Diencephalon (tissue), 1 donor: ENCODE data around the gene OR6K6. TPM values are rescaled to one million over a fixed set of nuclear protein-coding genes. Genes with fewer than 3 reads are reported as not detected.

Experiments
- small RNA-seq: library from RNA; depleted of rRNA; stranded (forward); fragments of <200 nt; gene quantifications from one replicate; pipeline ENCODE3, GENCODE V24; 2014
- total RNA-seq: library from RNA; depleted of rRNA; stranded (reverse); fragments of >200 nt; gene quantifications from one replicate; pipeline ENCODE4 v1.2.3, GENCODE V29; 2014

Gene OR6K6
- not detected for total RNA-seq

DNA sequence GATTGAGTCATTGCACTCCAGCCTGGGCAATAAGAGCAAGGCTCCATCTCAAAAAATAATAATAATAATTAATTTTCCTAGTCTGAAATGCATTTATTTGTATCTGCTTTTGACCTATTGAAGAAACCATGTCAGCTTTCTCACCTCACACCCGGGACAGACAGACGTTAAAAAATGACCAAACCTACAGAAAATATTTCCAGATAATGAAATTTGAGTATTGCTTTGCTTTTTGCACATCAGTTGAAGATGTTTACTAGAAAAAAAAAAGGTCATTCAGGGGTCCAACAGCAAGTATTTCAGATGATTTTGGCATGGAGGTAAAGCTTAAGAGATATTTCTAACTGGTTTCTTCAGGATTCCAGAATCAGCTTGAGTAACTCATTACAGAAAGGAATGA, at the start of gene OR6K6:
Gene OR6K6, plus strand, starts transcription at position 301 of the 400 bp plus-strand sequence. CDS start 168 bp downstream, outside the sequence.

DNA sequence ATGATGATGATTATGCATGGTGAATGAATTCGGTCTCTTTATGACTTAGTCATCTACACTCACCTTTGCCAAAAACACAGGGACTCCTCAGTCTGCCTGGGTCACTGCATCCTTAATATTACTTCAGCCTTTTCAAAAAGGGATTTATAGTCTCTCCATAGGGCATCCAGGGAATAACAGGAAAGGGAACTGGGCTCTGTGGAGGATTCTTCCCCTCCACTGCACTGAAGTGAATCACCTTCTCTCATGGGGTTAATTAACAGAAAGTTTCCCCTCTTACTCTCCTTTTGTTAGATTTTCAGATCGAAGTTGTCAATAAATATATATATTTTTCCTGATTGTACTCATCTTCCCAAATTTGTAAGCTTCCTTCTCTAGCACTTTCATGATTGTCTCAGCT, 33.9 kb upstream of the OR6K6 start, which contains the start of gene OR6K3:
Gene OR6K3, minus strand, starts transcription at position 101 of the 400 bp plus-strand sequence. CDS start 2,605 bp downstream, outside the sequence.

GRCh38 chr1:158771950-158772866, 17.7 kb downstream of the OR6K6 start, which contains the start of gene OR6N1:
Gene OR6N1 (minus strand): TSS chr1:158772195. CDS start chr1:158766682, 5,513 bp downstream.

GRCh38 chr1:158781104-158781503, 26.6 kb downstream of the OR6K6 start, which contains the start of gene OR6N2:
Gene OR6N2 (minus strand): TSS chr1:158781204. CDS start chr1:158777635, 3,569 bp downstream.

Small RNA genes lying within 50 kb of the gene (small RNA-seq; reads per million reads assigned to genes)
- gene OR2AQ1P, result not detected

Other genes starting within 250 kb of the OR6K6 start
- not detected for gene OR6Y1, start 200.3 kb upstream of the OR6K6 start, total RNA-seq
- not detected for gene OR6P1, start 184.1 kb upstream of the OR6K6 start, total RNA-seq
- not detected for gene OR10X1, start 174.8 kb upstream of the OR6K6 start, total RNA-seq
- gene OR10Z1, start 149.5 kb upstream of the OR6K6 start, total RNA-seq, result not detected
- 0.92 TPM for gene SPTA1, start 68.0 kb upstream of the OR6K6 start, total RNA-seq
- gene OR6K2, start 54.1 kb upstream of the OR6K6 start, total RNA-seq, result not detected
- gene OR6K3, start 34.0 kb upstream of the OR6K6 start, total RNA-seq, result not detected
- gene OR6N1, start 17.5 kb downstream of the OR6K6 start, total RNA-seq, result not detected
- gene OR6N2, start 26.5 kb downstream of the OR6K6 start, total RNA-seq, result not detected
- 7.4 TPM for gene MNDA, start 76.6 kb downstream of the OR6K6 start, total RNA-seq
- not detected for gene PYHIN1, start 176.8 kb downstream of the OR6K6 start, total RNA-seq